NCI-H748 (cell line): ENCODE data around the gene CCZ1B.
"Not testable (repeated sequence)": the region's sequence is repeated elsewhere in the genome, so short reads cannot be mapped to it uniquely, and the experiment has no call there.

ENCODE experiments used
- DNase-seq: peaks from one replicate; lab custom pipeline; 2025; ENCODE audit not compliant: unreplicated experiment; lab: John Stamatoyannopoulos, UW

The CCZ1B gene

DNA sequence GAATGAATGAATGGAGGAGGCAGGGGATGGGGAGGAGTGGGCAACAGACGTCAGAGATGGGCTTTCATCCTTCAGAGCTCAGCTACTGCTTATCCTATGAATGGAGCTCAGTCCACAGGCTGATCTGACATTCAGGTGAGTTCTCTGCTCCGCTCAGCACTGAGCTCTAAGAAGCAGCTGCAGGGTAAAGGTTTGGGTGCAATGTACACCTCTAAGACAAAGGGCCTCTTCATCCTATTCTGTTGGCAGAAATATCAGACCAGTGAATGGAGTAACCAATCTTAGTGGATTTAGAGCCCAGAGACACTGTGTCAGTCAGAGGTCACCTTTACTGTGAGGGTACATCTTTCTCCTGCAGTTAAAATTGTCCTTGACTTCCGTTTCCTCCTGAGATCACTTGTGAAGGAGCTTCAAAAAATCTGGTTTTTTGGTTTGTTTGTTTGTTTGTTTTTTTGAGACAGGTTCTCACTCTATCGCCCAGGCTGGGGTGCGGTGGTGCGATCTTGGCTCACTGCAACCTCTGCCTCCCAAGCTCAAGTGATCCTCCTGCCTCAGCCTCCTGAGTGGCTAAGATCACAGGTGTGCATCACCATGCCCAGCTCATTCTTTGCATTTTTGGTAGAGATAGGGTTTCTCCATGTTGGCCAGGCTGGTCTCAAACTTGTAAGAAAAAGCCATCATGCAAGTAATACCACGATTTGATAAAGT is 5.1 kb upstream of the CCZ1B start:
- DNase-seq: no peak

DNA sequence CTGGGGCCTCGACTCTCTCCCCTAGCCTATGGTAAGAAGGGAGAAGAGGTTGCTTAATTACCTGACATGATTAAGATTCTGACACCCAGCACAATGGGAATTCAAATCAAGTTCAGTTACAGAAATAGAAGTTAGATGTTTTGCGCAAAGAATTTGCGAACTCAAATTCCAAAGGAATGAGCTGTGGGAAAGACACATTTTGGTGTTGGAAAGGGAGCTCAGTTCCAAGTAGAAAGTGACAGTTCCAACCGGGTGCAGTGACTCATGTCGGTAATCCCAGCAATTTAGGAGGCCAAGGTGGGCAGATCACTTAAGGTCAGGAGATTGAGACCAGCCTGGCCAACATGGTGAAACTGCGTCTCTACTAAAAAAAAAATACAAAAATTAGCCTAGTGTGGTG is 4.0 kb upstream of the CCZ1B start:
- not testable (repeated sequence) for DNase-seq

DNA sequence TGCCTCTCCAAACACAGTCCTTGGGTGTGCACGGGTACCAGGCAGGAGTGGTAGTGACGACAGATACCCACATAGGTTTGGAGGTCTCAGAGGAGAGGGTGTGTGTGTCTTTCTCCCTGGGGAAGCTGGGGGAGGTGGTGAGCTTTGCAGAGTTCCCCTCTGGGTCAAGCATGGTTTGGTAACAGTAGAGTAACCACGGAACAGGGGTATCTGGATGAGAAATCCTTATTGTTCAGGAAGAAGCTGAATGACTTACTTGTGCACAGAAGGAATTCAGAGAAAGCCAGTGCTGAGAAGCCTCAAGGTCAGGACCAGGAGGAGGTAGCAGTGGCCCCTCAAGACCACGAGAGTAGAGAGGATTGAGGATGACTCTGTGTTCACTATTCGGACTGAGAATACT is 3.5 kb upstream of the CCZ1B start:
- not testable (repeated sequence) for DNase-seq

DNA sequence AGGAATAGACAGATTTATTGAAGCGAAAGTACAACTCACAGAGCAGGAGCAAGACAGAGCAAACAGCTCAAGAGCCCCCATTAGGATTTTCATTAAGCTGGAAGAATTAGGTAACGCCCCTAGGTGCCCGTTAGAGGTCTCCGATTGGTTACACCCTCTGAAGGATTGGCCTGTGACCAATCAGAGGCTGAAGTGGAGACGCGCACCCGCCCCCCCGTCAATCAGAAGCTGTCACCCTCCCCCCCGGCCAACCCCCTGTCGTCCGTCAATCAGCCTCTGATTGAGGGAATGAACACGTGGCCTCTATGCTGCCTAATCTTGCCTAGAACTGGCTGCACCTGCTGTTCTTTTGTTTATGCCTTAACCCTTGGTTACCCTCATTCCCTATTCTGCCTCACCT is 1.1 kb upstream of the CCZ1B start:
- peak; percentile 17 for DNase-seq

DNA sequence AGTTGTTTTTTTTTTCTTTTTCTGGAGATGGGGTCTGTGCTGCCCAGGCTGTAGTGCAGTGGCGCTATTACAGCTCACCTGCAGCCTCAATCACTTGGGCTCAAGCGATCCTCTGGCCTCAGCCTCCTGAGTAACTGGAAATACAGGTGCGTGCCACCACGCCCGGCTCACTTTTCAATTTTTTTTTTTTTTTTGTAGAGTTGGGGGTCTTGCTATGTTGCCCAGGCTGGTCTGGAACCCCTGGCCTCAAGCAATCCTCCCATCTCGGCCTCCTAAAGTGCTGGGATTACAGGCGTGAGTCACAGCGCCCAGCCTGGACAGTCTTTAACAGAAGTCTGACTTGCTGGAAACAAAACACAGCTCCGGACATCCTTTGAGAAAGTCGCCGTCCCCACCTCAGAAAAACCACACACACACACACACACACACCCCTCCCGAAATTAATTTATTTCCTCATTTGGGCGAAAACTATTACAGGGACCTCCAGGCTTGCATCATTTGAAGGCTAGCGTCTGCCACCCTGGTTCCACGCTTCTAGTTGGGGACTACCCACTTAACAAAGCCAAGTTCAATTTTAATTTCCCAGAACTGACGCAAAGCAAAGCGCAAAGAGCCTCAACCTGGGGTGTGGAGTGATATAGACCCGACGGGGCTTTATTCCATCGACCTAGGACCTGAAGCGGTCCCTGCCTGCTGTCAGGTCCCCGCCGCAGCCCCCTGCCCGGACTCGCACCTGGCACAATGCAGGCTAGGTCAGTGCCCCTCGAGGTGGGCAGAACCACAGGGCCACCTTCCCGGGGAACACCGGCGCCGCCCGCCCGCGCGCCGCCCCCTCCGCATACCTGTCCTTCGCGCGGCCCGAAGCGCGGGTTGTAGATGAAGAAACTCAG is 594 bp downstream of the CCZ1B start:
- DNase-seq: not testable (repeated sequence)

- not testable (repeated sequence) for DNase-seq
These were observed 4.5 kb downstream of the CCZ1B start for GRCh38 chr7:6821622-6822021.

DNA sequence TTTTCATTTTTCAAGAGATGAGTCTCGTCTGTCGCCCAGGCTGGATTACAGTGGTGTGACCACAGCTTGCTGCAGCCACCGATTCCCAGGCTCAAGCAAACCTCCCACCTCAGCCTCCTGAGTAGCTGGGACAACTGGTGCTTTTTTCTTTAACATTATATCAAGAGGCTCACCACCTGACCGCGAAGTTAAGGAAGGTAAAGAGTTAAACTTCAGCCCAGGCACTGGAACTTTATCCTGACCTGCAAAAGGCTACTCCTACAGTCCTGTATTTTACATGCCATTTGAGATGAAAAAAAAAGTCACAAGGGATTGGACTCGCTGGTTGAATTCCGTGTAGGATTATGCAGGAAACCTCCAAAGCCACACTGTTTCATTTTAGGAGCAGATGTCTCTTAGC is 10.6 kb downstream of the CCZ1B start:
- DNase-seq: not testable (repeated sequence)

DNA sequence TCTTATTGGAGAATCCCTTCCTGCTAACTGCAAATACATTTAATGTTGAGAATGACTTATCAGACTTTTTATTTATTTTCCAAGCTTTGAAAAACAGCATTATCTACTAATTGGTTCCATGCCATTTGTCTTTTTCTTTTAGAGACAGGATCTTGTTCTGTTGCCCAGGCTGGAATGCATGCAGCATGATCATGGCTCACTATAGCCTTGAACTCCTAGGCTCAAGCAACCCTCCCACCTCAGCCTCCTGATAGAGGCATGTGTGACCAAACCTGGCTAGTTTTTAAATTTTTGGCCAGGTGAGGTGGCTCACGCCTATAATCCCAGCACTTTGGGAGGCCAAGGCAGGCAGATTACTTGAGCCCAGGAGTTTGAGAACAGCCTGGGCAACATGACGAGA is 13.1 kb downstream of the CCZ1B start:
- not testable (repeated sequence) for DNase-seq

DNA sequence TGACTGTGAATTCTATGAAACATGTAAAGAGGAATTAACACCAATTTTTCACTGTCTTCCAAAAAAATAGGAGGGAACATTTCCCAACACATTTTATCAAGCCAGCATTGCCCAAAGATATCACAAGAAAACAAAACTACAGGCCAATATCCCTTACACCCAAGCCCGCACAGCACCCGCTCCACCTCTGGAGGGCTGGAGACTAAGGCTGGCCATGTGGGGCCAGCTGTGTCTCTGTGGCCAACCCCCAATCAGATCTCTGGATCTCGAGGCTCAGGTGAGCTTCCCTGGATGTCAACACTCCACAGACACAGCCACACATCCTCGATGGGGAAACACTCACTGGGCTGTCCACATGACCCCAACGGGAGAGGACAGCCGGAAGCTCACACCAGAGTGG is 18.1 kb downstream of the CCZ1B start:
- DNase-seq: not testable (repeated sequence)

DNA sequence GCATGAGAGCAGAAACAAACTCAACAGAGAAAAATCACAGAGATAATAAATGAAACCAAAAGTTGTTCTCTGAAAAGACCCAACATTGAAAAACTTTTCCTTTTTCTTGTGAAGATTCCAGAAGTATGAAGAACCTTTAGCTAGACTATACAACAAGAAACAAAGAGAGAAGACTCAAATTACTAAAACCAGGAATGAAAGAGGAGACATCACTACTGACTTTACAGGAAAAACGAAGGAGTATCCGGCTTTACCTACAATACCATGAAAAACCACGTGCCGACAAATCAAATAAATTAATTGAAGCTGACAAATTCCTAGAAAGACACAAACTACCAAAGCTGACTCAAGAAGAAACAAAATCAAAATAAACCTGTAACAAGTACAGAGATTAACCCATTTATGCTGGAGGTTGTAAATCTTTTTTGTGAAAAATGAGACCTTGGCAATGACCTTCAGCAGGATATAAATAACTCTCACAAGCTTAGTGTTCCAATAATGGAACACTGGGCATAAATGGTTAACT is 18.6 kb downstream of the CCZ1B start:
- not testable (repeated sequence) for DNase-seq

DNA sequence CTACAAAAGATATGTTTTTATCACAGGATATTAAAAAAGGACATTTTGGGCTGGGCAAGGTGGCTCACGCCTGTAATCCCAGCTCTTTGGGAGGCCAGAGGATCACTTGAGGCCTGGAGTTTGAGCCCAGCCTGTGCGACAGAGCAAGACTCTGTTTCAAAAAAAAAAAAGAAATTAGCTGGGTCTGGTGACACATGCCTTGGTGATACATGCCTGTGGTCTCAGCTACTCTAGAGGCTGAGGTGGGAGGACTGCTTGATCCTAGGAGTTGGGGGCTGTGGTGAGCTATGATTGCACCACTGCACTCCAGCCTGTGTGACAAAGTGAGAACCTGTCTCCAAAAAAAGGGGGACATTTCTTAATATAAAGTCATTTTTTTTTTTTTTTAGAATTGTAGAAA is 25.7 kb downstream of the CCZ1B start:
- DNase-seq: not testable (repeated sequence)

- DNase-seq: not testable (repeated sequence)
These were observed 26.2 kb downstream of the CCZ1B start for GRCh38 chr7:6799887-6800286.

GRCh38 chr7:6798047-6798446 is 28.0 kb downstream of the CCZ1B start:
- DNase-seq: not testable (repeated sequence)

GRCh38 chr7:6797218-6797617 is 28.9 kb downstream of the CCZ1B start:
- not testable (repeated sequence) for DNase-seq

- DNase-seq: not testable (repeated sequence)
These were observed 31.8 kb downstream of the CCZ1B start for GRCh38 chr7:6794276-6794675.

DNA sequence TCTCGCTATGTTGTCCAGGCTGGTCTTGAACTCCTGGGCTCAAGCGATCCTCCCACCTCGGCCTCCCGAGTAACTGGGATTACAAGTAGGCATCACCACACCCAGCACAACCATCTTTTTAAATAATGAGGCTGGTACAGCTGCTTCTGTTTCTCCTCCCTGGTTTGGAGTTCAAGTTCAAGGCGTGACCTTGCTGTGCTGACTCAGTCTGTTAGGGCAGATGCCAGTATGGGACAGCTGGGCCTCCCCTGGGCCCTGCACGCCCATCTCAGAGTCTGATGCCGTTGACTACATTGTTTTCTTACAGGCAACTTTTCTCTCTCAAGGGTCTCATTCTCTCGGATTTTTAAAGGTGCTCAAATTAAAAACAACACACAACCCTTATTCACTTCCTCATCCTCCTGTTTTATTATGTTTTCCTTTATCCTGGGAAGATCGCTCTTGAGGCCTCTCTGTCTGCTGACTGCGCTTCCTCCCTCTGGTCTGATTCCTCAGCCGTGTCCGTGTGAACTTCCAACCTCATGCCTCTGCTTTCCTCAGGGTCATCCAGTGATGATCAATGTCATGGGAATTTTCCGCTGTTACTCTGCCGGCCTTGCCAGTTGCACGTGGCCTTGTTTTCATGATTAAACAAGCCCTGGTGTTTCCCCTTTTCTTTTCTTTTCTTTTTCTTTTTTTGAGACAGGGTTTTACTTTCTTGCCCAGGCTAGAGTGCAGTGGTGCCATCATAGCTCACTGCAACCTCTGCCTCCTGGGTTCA is 33.8 kb downstream of the CCZ1B start:
- not testable (repeated sequence) for DNase-seq

DNA sequence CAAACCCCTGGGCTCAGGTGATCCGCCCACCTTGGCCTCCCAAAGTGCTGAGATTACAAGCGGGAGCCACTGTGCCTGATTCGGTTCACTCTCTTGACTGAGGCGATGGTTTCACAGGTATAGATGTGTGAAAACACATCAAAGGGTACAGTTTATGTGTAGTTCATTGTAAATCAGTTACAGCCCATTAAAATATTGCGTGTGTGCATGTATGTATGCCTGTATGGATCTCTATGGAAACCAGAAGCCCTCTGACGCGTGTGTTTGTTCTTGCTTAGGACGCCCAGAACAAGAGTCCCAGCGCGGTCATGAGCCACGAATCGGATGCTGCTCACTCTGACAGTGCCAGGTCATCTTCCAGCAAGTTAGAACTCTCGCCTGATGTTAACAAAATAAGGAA is 36.7 kb downstream of the CCZ1B start:
- not testable (repeated sequence) for DNase-seq

DNA sequence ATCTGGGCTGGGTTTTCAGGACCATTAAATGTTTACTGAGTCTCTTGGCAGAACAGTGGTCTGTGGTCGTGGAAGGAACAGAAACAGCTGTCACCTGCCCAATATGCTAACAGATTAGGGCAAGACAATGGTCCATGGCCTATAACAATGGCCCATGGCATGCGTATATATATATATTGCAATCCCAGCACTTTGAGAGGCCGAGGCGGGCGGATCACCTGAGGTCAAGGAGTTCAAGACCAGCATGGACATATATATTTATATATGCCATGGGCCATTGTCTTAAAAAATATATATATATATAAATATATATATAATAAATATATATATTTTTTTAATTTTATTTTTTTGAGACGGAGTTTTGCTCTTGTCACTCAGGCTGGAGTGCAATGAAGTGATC is 44.5 kb downstream of the CCZ1B start:
- DNase-seq: not testable (repeated sequence)

DNA sequence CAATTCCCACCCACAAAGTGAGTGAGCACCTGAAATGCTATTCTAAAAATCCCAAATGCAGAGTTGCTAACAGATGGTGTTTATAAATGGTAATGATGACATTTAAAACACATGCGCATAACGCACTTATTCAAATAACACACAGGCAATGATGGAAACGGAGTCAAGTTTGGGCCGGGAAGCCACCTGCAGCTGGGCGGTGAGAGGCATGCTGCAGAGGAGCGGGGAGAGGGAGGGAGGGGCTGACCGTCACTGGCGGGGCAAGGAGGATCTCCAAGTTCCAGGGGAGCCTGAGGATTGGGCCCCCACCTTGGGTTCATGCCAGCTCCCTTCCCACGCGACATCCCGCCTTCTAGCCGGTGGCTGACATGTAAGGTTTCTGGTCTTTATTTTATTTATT is 64.9 kb downstream of the CCZ1B start:
- DNase-seq: not testable (repeated sequence)

DNA sequence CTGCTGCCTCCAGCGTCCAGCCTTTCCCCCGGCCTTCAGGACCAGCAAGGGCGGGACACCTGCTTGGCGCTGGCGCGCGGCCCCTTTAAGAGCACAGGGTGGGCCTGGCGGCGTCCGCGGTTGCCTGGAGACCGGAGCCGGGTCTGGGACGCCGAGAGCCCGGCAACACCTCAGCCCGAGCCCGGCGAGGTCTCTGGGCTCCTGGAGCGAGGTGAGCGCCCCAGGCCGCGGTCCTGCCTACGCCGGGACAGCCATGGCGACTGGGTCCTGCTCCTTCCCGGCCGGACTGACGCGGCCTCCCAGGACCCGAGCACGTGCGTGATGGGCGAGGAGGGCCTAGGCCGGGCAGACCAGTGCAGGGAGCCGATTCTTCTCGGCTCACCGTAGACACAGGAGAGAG is 72.1 kb downstream of the CCZ1B start, which contains the start of gene RSPH10B2:
RSPH10B2 (plus strand) TSS at position 140 of the 400 bp plus-strand sequence. CDS start 3,575 bp downstream, outside the sequence.
- peak; percentile 5 for DNase-seq

DNA sequence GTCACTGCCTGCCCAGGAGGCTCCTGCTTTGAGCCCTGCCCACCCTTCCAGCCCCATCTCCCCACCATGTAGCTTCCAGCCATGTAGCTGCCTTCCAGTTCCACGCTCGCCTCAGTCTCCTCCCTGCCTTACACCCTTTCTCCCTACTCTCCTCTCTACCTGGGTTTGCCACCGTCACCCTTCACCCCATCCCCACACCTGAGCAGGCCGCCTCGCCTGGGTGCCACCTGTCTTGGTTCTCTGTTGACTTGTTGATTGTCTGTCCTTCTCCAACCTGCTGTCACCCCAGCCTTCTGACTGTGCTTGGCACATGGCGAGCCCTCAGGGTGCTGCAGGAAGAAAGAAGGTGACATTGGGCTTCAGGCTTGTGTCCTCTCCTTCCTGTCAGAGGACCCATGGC is 75.9 kb downstream of the CCZ1B start:
- not testable (repeated sequence) for DNase-seq
